ENCODE results near the gene FOXN1. TPM values are rescaled to one million over a fixed set of nuclear protein-coding genes. Genes with fewer than 3 reads are reported as not detected.

FOXN1 gene
- total and polyA plus RNA-seq, 2 of the 4 experiments (the other 2 are of a cell fraction), result not detected

DNA sequence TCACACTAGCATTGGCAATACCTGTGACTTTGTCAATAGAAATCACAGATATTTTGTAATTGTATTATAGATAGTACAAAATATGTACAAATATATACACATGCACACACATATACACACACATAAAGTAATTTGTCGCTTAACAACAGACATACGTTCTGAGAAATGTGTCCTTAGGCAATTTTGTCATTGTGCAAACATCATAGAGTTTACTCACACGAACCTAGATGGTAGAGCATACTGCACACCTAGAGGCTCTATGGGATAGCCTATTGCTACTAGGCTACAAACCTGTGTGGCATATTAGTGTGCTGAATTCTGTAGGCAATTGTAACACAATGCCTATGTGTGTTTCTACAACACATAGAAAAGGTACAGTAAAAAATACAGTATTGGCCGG is 35.3 kb downstream of the FOXN1 start:
- no peaks in the 10 kb centered on the region for H3K36me3 ChIP-seq (ENCODE audit: control insufficient read depth, insufficient read depth, low read length)
- H3K79me1 ChIP-seq (ENCODE audit: low read depth in 1 of 2, low read length in 2 of 2), result no peaks in the 10 kb centered on the region
- H3K18ac ChIP-seq (ENCODE audit: low read depth, low read length), result no peak overlapping the region
- ATAC-seq (ENCODE audit: low read depth) (no peak), DNase-seq (no peak)
- no peak overlapping the region for H4K91ac ChIP-seq (ENCODE audit: insufficient read depth, low read depth, low read length)
- no peaks in the 10 kb centered on the region for H4K20me1 ChIP-seq (ENCODE audit: insufficient read depth, low read length)
- H2BK20ac ChIP-seq (ENCODE audit: low read depth, low read length), result no peak overlapping the region
- 87% methylated on average over 3 of the region's 4 CpGs; no CpG with 5 or more reads in 1 of the 2 experiments for WGBS, 2 experiments (ENCODE audit: extremely low coverage in 2 of 2, insufficient read length in 1 of 2)
- H3K27ac ChIP-seq (ENCODE audit: insufficient read depth, low read length), result no peak overlapping the region
- no peak overlapping the region for H2BK5ac ChIP-seq (ENCODE audit: low read depth, low read length, poor library complexity, severe bottlenecking)
- H3K4me3 ChIP-seq (ENCODE audit: insufficient read depth, low read depth, low read length), result no peak overlapping the region
- no peaks in the 10 kb centered on the region for H3K9me3 ChIP-seq (ENCODE audit: control insufficient read depth, insufficient read depth, low read length)
- no peak overlapping the region for H2AFZ ChIP-seq (replicated peaks; ENCODE audit: low read length, poor library complexity)
- dilution Hi-C loops (cut with HindIII; ENCODE audit: low sequenced_read_pairs, unreplicated experiment), result no loop called here
- H3K4me2 ChIP-seq (ENCODE audit: low read depth, low read length), result no peak overlapping the region
- H3K9me1 ChIP-seq (ENCODE audit: insufficient read depth, low read length), result no peaks in the 10 kb centered on the region
- peaks cover 16% of the 10 kb centered on the region for H3K27me3 ChIP-seq (ENCODE audit: control insufficient read depth, insufficient read depth, low read length)
- H3K23ac ChIP-seq (ENCODE audit: low read depth, low read length), result no peak overlapping the region
- BruUV-seq (replicated peaks), result no TSS peak
- H3K56ac ChIP-seq (ENCODE audit: extremely low read depth, insufficient read depth, low read length), result no peak overlapping the region
- TF ChIP-seq MAZ (IDR thresholded peaks at IDR 0.05; ENCODE audit: borderline replicate concordance, low read depth, low read length), result no peak
- no peak for TF ChIP-seq SMC3 (IDR thresholded peaks at IDR 0.05; ENCODE audit: low read depth, low read length)
- no peak for TF ChIP-seq RFX5 (IDR thresholded peaks at IDR 0.05; ENCODE audit: low read depth, low read length)
- TF ChIP-seq NFE2L2 (IDR thresholded peaks at IDR 0.05; ENCODE audit: low read depth, low read length), result no peak
- TF ChIP-seq RCOR1 (IDR thresholded peaks at IDR 0.05; ENCODE audit: insufficient replicate concordance, low read length), result no peak
- TF ChIP-seq BHLHE40 (IDR thresholded peaks at IDR 0.05; ENCODE audit: low read depth, low read length), result no peak
- no peak for TF ChIP-seq MXI1 (IDR thresholded peaks at IDR 0.05; ENCODE audit: borderline replicate concordance, low read depth, low read length)
- TF ChIP-seq POLR2A (IDR thresholded peaks at IDR 0.05; ENCODE audit: low read depth, low read length), result no peak
- TF ChIP-seq MAFK (IDR thresholded peaks at IDR 0.05; ENCODE audit: low read depth, low read length), result no peak
- TF ChIP-seq, protein P1, sequence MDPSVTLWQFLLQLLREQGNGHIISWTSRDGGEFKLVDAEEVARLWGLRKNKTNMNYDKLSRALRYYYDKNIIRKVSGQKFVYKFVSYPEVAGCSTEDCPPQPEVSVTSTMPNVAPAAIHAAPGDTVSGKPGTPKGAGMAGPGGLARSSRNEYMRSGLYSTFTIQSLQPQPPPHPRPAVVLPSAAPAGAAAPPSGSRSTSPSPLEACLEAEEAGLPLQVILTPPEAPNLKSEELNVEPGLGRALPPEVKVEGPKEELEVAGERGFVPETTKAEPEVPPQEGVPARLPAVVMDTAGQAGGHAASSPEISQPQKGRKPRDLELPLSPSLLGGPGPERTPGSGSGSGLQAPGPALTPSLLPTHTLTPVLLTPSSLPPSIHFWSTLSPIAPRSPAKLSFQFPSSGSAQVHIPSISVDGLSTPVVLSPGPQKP (IDR thresholded peaks at IDR 0.05; ENCODE audit: borderline replicate concordance, low read depth, low read length), result no peak
- TF ChIP-seq FOS (IDR thresholded peaks at IDR 0.05; ENCODE audit: low read depth, low read length), result no peak
- TF ChIP-seq RAD21 (IDR thresholded peaks at IDR 0.05; ENCODE audit: low read length), result no peak
- no peak for TF ChIP-seq CHD1 (IDR thresholded peaks at IDR 0.05; ENCODE audit: low read depth, low read length)
- no peak overlapping the region for H2BK120ac ChIP-seq (ENCODE audit: low read depth, low read length)
- no peak overlapping the region for H4K8ac ChIP-seq (ENCODE audit: low read depth in 2 of 2, low read length in 2 of 2)
- no peak overlapping the region for H3K9ac ChIP-seq (ENCODE audit: low read depth, low read length)
- ChIA-PET POLR2A (ENCODE audit: unreplicated experiment) (no interaction called here), CTCF (interaction anchor here (0.6 kb wide), 1 partner anchor 323 kb away, joined by 4 read pairs; no protein-coding TSS in a partner anchor)
- no peak overlapping the region for H2AK5ac ChIP-seq (ENCODE audit: low read depth, low read length)
- H3K14ac ChIP-seq (replicated peaks; ENCODE audit: low read depth, low read length), result no peak overlapping the region
- intact Hi-C loops (cut with micrococcal nuclease), result loop anchor here (10.0 kb wide), 1 partner anchor 137 kb away; the partner anchor contains the start of gene SLC46A1
- in situ Hi-C loops (cut with MboI; ENCODE audit: low sequenced_read_pairs), result no loop called here
- no peak overlapping the region for H2AK9ac ChIP-seq (replicated peaks; ENCODE audit: low read depth, low read length, poor library complexity)
- H3K4me1 ChIP-seq (ENCODE audit: control insufficient read depth, insufficient read depth, low read length), result no peaks in the 10 kb centered on the region
- no peak overlapping the region for H4K5ac ChIP-seq (ENCODE audit: low read depth, low read length)
- no peak overlapping the region for H3K4ac ChIP-seq (ENCODE audit: low read depth, low read length)
- no peak overlapping the region for H2BK15ac ChIP-seq (ENCODE audit: low read depth, low read length)
